GM21529 (cell line): ENCODE data around the gene IL1RL1.
A peak's percentile ranks its signal among the peaks of the same experiment; 100 is the strongest.
"Not testable (repeated sequence)": the region's sequence is repeated elsewhere in the genome, so short reads cannot be mapped to it uniquely, and the experiment has no call there.

Source experiments
- ATAC-seq: cut with Tn5 transposase; IDR thresholded peaks from one replicate; pipeline ENCODE4 v1.9.1; 2021; ENCODE audit not compliant: unreplicated experiment

The IL1RL1 gene

DNA sequence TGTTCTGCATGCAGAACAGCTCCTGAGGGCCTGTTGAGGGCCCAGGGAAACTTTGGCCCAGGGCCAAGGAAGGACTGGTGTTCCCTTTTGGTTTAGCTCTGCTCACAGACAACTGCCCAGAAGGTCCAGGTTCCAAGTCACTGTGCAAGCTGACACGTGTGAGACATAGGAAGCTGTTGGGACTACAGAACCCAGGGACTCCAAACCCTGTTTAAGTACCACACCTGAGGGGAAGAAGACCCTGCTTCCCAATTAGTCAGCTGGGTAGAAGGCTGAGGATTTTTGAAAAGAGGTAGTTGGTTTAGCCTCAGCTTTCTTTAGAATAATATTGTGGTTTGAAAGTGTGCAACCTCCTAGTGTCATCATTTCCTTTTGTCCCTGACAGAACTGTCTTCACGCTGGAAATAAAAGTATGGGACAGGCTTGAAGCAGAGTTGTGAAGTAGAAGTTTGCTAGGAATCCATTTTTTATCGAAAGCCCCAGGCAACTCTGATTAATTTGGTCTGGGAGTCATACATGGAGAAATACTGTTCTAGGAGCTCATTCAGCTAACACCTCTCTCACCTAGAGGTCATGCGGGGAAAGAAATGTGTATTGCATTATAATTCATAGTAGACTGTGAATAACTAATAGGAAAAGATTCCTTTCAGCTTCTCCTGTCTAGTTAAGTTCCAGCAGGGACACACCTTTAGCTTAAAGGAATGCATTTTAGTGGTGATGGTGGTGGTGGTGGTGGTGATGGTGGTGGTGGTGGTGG, 19.9 kb upstream of the IL1RL1 start:
- ATAC-seq, result no peak

- ATAC-seq, result no peak
Measured at GRCh38 chr2:102294802-102295489, 16.4 kb upstream of the IL1RL1 start.

DNA sequence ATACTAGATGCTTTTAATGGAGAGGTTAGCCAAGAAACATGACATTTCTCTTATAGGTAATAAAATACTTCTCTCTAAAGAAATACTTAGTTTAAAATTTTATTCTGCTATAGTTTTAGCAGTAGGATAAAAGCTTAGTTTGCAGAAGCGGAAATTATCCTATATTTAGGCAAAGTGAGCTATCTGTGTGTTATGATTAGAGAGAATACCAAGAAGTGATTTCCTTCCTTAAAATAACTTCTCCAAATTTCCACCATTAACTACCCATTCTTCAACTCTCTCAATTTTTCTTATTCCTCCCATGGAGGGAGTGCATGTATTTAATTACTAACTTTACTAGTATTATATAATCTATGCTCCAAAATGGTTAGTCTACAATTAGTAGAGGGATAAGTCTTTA, 15.8 kb upstream of the IL1RL1 start:
- ATAC-seq, result no peak

GRCh38 chr2:102296449-102296848, 14.9 kb upstream of the IL1RL1 start:
- ATAC-seq, result no peak

- no peak for ATAC-seq
Measured at GRCh38 chr2:102297891-102298290, 13.5 kb upstream of the IL1RL1 start.

DNA sequence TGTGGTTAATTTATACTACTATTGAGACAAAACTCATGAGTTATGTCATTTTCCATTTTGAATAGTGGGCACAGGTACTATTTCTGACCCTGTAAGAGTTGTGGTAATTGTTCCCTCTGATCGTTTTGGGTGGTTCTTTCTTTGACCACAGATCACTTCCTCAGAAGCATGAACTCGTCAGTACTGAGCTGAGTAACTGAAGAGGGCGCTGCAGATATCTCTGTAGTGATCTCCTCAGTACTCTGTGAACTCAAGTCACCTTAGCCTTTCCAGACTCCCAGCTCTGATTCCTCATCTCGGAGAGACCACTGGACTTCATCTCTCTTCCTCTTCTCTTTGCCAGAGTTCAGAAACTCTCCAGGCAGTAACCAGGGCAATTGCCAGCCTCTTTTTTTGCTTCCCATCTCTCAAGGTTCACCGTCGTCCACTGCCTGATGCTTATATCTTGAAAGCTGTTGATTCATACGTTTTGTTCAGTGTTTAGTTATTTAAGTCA, 9.4 kb upstream of the IL1RL1 start:
- ATAC-seq, result peak; percentile 96

DNA sequence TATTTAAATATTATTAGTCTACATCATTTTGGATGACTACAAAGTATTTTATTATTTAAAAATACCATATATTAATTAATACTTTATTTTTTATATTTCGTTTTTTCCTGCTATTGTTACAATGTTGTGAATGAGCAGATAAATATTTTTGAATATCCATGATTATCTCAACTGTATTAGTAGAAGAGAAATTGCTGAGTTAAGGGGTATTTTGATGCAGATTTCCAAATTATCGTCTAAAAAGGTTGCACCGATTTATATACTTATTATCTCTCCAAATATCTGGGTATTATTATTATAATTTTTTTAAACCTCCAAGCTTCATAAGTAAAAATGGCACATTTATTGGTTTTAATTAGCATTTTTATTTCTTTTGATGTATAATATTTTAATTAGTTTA, 8.9 kb upstream of the IL1RL1 start:
- no peak for ATAC-seq

DNA sequence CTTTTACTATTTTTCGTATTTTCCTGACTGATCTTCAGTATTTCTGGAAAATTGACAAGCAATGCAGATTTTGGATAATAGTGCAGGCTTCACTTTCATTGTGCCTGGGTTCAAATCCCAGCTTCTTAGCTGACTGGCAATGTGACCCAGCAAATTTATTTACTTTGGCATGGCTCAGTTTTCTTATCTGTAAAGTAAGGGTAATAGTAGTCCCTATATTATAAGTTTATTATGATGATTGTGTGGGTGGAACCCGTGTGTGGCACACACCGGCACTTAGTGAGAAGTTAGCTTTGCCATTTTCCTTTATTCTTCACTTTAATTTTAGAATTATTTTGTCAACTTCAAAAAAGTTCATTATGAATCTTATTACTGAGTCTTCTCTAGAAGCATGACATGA, 7.8 kb upstream of the IL1RL1 start:
- no peak for ATAC-seq

DNA sequence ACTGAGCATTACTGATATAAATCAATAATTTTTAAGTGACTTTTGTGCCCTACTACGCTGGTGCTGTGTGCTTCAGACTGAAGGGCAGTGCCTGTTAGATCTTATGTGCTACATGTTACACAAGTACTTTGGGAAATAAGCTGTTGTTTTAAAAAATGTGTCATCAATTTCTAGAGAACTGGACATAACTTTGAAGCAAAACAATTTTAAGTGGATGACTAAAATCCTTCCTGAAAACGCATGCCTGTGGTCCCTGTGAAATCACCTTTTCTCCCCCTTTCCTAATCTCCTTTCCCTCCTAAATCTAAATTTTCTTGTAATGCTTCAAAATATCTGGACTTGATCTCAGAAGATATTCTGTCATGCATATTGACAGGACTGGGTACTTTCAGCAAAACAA, 7.1 kb upstream of the IL1RL1 start:
- ATAC-seq, result no peak

DNA sequence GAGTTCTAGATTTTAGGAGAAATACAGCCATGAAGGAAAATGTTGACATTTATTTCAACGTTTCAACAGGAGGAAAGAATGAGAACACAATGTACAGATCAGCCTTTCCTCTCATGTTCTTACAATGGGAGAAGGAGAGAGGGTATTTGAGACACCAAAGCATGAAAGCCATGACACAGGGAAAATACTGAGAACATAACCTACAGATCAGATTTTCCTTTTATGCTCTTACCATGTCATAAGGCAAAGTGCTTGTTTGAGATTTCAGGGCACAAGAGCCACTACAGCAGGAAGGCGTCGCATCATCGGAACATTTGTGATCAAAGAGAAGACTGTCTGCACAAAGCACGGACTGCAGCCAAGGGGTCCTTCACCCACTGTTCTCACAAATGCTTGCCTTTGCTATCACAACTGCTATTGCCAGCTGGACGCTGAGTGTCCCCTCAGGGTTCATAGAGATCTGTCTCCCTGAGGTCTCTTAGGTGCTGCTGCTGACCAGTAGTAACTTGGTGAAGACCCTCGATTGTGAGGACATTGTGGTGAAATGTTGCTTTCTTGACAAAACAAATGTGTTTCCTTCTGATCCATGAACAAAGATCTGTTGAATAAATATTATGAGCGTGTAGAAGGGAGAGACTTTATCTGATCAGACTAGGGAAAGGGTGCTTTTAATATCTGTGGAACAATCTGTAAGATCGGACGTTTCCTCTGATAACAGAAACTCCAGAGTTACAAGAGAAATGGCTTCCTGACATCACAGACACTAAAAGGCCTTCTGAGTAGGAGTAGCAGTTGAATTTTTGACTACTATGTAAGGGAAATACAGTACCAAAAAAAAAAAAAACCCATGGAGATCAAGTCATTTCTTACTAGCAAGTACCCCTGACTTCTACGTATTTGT, 6.4 kb upstream of the IL1RL1 start:
- no peak for ATAC-seq

GRCh38 chr2:102306125-102306524, 5.2 kb upstream of the IL1RL1 start:
- ATAC-seq, result no peak

- no peak for ATAC-seq
Measured at GRCh38 chr2:102313025-102313424, 1.7 kb downstream of the IL1RL1 start.

DNA sequence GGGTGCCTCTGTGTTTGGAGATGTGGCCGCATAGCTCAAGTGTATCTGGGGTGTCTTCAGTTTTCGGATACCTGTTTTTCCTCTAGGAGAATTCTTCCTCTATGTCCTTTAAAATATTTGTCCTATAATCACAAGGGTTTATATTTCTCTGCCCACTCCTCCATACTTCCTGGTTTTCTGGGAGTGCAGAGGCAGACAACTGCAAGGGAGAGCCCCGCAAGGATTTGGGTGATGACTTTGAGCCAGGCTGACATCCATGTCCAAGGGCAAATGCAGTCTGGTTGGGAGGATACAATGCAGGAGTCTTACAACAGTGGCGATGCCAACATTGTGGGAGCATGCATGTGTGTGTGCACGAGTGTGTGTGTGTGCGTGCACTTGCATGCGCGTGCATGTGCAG, 2.1 kb downstream of the IL1RL1 start:
- no peak for ATAC-seq

GRCh38 chr2:102313950-102314349, 2.6 kb downstream of the IL1RL1 start:
- no peak for ATAC-seq

DNA sequence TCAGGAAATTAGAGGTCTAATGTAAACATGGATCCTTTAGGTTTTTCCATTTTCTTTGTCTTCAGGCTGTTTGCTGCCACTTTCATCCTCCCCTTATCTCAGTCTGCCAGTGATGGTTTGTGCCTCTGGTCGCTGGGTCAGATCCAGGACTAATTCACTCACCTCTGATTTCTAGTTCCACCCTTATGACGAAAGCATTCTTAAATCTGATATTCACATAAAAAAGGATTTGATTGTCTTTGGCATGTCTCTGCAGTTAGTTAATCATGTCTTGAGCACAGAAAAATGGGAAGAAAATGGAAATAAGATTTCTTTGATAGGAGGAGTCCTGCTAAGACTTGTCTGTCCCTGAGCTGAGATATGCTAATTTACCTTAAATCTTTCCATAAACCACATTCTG, 4.6 kb downstream of the IL1RL1 start:
- ATAC-seq, result no peak

GRCh38 chr2:102317715-102318114, 6.4 kb downstream of the IL1RL1 start:
- ATAC-seq, result no peak

DNA sequence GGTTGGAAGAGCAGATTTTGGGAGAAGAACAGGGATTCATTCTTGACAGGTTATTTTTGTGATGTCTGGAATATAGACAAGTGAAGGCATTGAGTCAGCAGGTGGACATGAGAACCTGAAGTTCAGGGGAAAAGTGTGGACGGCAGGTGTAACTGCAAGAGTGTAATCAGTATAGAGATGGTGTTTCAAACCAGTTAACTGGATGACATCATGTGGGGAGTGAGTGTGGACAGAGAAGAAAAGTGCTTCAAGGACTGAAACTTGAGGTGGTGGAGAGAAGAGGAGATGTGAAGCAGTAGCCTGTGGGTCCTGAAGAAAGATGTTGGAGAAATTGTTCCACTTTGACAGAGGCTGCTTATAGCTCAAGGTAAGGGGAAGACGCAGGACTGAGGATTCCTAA, 7.1 kb downstream of the IL1RL1 start:
- ATAC-seq, result no peak

DNA sequence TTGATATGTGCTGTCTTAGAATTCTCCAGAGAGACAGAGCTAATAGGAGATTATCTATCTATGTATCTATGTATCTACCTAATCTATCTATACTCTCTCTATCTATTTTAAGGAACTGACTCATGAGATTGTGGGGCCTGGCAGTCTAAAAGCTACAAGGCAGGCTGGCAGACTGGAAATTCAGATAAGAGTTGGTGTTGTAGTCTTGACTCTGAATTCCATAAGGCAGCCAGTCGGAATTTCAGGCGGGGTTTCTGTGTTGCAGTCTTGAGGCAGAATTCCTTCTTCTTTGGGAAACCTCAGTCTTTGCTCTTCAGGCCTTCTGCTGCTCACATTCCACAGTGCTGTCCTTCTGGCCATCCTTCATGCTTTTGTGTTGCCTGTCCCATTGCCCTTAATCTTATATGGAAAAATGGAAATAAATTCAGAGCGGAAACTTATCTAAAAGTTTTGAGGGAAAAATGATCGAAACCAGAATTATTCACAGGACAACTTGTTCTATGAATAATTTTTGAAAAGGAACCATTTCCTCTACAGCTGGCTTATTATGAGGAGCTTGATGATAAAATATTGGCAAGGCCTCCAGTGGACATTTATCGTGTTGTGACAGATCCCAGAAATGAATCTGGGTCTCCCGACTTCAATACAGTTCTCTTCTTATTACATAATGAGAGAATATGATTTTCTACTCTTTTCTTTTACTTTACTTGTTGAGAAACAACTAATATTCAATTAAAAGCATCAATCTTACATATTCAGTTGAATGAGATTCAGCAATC, 10.8 kb downstream of the IL1RL1 start:
- ATAC-seq, result no peak

- not testable (repeated sequence) for ATAC-seq
Measured at GRCh38 chr2:102324914-102325313, 13.6 kb downstream of the IL1RL1 start.

- ATAC-seq, result no peak
Measured at GRCh38 chr2:102331311-102331980, 20.1 kb downstream of the IL1RL1 start.
